GM12892 (cell line): Measurements from ENCODE around the gene WBP4.

Source experiments
- POLR2A ChIP-seq: IDR thresholded peaks from 2 replicates; pipeline ENCODE4 v1.6.1; 2011; ENCODE audit warnings: low read depth, low read length, control low read depth
- POLR2AphosphoS5 ChIP-seq: IDR thresholded peaks from 2 replicates; pipeline ENCODE4 v1.6.1; 2011; ENCODE audit warnings: low read depth, low read length, control low read depth
- TAF1 ChIP-seq: IDR thresholded peaks from 2 replicates; pipeline ENCODE4 v1.6.1; 2011; ENCODE audit warnings: low read depth, mild to moderate bottlenecking, control low read depth, low read length, borderline replicate concordance

GRCh38 chr13:41132512-41133152 is 71.3 kb downstream of the WBP4 start, which contains the start of gene KBTBD6:
- TF ChIP-seq POLR2A (peak; percentile 68; the same call in 1 of the 2 replicates), POLR2AphosphoS5 (peak; percentile 83), TAF1 (0 out of 2 replicates have a peak, but pooled peaks have one; percentile 8)
